ENCODE measurements around the gene OTUB1.

- TF ChIP-seq FOXK2 (conservative IDR thresholded peaks at IDR 0.05 in 1 of 2, IDR thresholded peaks at IDR 0.05 in 1 of 2; ENCODE audit: low read depth in 2 of 2): no peak
- TF ChIP-seq, protein P1, sequence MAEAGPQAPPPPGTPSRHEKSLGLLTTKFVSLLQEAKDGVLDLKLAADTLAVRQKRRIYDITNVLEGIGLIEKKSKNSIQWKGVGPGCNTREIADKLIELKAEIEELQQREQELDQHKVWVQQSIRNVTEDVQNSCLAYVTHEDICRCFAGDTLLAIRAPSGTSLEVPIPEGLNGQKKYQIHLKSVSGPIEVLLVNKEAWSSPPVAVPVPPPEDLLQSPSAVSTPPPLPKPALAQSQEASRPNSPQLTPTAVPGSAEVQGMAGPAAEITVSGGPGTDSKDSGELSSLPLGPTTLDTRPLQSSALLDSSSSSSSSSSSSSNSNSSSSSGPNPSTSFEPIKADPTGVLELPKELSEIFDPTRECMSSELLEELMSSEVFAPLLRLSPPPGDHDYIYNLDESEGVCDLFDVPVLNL (CRISPR knock-in tag; IDR thresholded peaks at IDR 0.05; ENCODE audit: low read depth): no peak
- TF ChIP-seq, protein P2, sequence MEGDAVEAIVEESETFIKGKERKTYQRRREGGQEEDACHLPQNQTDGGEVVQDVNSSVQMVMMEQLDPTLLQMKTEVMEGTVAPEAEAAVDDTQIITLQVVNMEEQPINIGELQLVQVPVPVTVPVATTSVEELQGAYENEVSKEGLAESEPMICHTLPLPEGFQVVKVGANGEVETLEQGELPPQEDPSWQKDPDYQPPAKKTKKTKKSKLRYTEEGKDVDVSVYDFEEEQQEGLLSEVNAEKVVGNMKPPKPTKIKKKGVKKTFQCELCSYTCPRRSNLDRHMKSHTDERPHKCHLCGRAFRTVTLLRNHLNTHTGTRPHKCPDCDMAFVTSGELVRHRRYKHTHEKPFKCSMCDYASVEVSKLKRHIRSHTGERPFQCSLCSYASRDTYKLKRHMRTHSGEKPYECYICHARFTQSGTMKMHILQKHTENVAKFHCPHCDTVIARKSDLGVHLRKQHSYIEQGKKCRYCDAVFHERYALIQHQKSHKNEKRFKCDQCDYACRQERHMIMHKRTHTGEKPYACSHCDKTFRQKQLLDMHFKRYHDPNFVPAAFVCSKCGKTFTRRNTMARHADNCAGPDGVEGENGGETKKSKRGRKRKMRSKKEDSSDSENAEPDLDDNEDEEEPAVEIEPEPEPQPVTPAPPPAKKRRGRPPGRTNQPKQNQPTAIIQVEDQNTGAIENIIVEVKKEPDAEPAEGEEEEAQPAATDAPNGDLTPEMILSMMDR (IDR thresholded peaks at IDR 0.05 in 2 of 3, conservative IDR thresholded peaks at IDR 0.05 in 1 of 3; ENCODE audit: insufficient read depth in 2 of 3, low read depth in 1 of 3, low read length in 3 of 3): no peak
- no peak for TF ChIP-seq ZNF274 (IDR thresholded peaks at IDR 0.05; ENCODE audit: borderline replicate concordance, low read depth, low read length)
- no peak for TF ChIP-seq POLR2A (conservative IDR thresholded peaks at IDR 0.05)
- no peak for TF ChIP-seq ZNF766 (CRISPR knock-in tag; conservative IDR thresholded peaks at IDR 0.05)
- TF ChIP-seq ZNF431 (CRISPR knock-in tag; IDR thresholded peaks at IDR 0.05): no peak
- no peak for TF ChIP-seq ZNF3 (CRISPR knock-in tag; IDR thresholded peaks at IDR 0.05)
- no peak for TF ChIP-seq HNRNPK (IDR thresholded peaks at IDR 0.05; ENCODE audit: low read depth, low read length, poor library complexity, severe bottlenecking)
- no peak for TF ChIP-seq DIDO1 (tag; IDR thresholded peaks at IDR 0.05; ENCODE audit: low read depth)
- no peak for TF ChIP-seq NFE2L1 (tag; IDR thresholded peaks at IDR 0.05; ENCODE audit: borderline replicate concordance, low read depth)
Observed at GRCh38 chr11:63999349-64000025, 13.2 kb downstream of the OTUB1 start.

All from K562 (cell line).